ENCODE measurements around the gene MAG. TPM values are rescaled to one million over a fixed set of nuclear protein-coding genes. Genes with fewer than 3 reads are reported as not detected.

Gene MAG
- total RNA-seq, 1 donor from 2014 or later, result not detected

- Mint-ChIP-seq H3K4me3 (no peak overlapping the region), H3K9me3 (no peaks in the 10 kb centered on the region), H3K27ac (no peak overlapping the region), H3K36me3 (no peaks in the 10 kb centered on the region), H3K4me1 (peaks cover 7% of the 10 kb centered on the region), H3K27me3 (ENCODE audit: insufficient read depth, low read depth) (peaks cover 19% of the 10 kb centered on the region)
- H3K27me3 ChIP-seq, result no peaks in the 10 kb centered on the region
- no peak overlapping the region for H2AFZ ChIP-seq (replicated peaks)
- H3K9me3 ChIP-seq (ENCODE audit: low read depth), result no peaks in the 10 kb centered on the region
- no peak for DNase-seq (ENCODE audit: low spot score)
- H3K4me3 ChIP-seq, result no peak overlapping the region
- H3F3A ChIP-seq (ENCODE audit: low read depth), result no peaks in the 10 kb centered on the region
- no peak overlapping the region for H3K4me2 ChIP-seq
- peaks cover 8% of the 10 kb centered on the region for H3K4me1 ChIP-seq
- H3K79me2 ChIP-seq (ENCODE audit: low read depth), result no peaks in the 10 kb centered on the region
- H3K36me3 ChIP-seq, result no peaks in the 10 kb centered on the region
- H3K9ac ChIP-seq, result no peak overlapping the region
- TF ChIP-seq EZH2phosphoT487 (IDR thresholded peaks at IDR 0.05), result no peak
- no peak for TF ChIP-seq CTCF (IDR thresholded peaks at IDR 0.05)
- no peak for TF ChIP-seq EZH2 (IDR thresholded peaks at IDR 0.05)
- no peaks in the 10 kb centered on the region for H4K20me1 ChIP-seq (ENCODE audit: low read depth)
- no peak overlapping the region for H3K27ac ChIP-seq
Measured at GRCh38 chr19:35287713-35288112, 4.2 kb upstream of the MAG start.

GRCh38 chr19:35288331-35288730 is 3.6 kb upstream of the MAG start:
- Histone ChIP-seq H3K27ac (no peak overlapping the region), H3K79me2 (ENCODE audit: low read depth) (no peaks in the 10 kb centered on the region), H3K27me3 (no peaks in the 10 kb centered on the region), H4K20me1 (ENCODE audit: low read depth) (no peaks in the 10 kb centered on the region), H3K36me3 (no peaks in the 10 kb centered on the region), H3K9me3 (ENCODE audit: low read depth) (no peaks in the 10 kb centered on the region), H2AFZ (replicated peaks) (no peak overlapping the region), H3K4me2 (no peak overlapping the region), H3K4me1 (peaks cover 8% of the 10 kb centered on the region), H3K4me3 (no peak overlapping the region), H3K9ac (no peak overlapping the region), H3F3A (ENCODE audit: low read depth) (no peaks in the 10 kb centered on the region)
- Mint-ChIP-seq H3K4me1 (peaks cover 7% of the 10 kb centered on the region), H3K9me3 (no peaks in the 10 kb centered on the region), H3K4me3 (no peak overlapping the region), H3K27ac (no peak overlapping the region), H3K36me3 (no peaks in the 10 kb centered on the region), H3K27me3 (ENCODE audit: insufficient read depth, low read depth) (peaks cover 13% of the 10 kb centered on the region)
- TF ChIP-seq EZH2 (IDR thresholded peaks at IDR 0.05) (no peak), EZH2phosphoT487 (IDR thresholded peaks at IDR 0.05) (no peak), CTCF (IDR thresholded peaks at IDR 0.05) (no peak)
- no peak for DNase-seq (ENCODE audit: low spot score)

GRCh38 chr19:35288906-35289305 is 3.1 kb upstream of the MAG start:
- Mint-ChIP-seq H3K9me3 (no peaks in the 10 kb centered on the region), H3K4me1 (peaks cover 7% of the 10 kb centered on the region), H3K27ac (no peak overlapping the region), H3K27me3 (ENCODE audit: insufficient read depth, low read depth) (peaks cover 12% of the 10 kb centered on the region), H3K36me3 (no peaks in the 10 kb centered on the region), H3K4me3 (no peak overlapping the region)
- no peaks in the 10 kb centered on the region for H3K79me2 ChIP-seq (ENCODE audit: low read depth)
- no peak for TF ChIP-seq EZH2phosphoT487 (IDR thresholded peaks at IDR 0.05)
- no peak for TF ChIP-seq EZH2 (IDR thresholded peaks at IDR 0.05)
- TF ChIP-seq CTCF (IDR thresholded peaks at IDR 0.05), result no peak
- no peaks in the 10 kb centered on the region for H3K9me3 ChIP-seq (ENCODE audit: low read depth)
- H3K4me1 ChIP-seq, result peaks cover 8% of the 10 kb centered on the region
- no peak for DNase-seq (ENCODE audit: low spot score)
- H3K27me3 ChIP-seq, result no peaks in the 10 kb centered on the region
- no peak overlapping the region for H2AFZ ChIP-seq (replicated peaks)
- H3K4me3 ChIP-seq, result no peak overlapping the region
- no peak overlapping the region for H3K27ac ChIP-seq
- H3K4me2 ChIP-seq, result no peak overlapping the region
- no peak overlapping the region for H3K9ac ChIP-seq
- H3K36me3 ChIP-seq, result no peaks in the 10 kb centered on the region
- H3F3A ChIP-seq (ENCODE audit: low read depth), result no peaks in the 10 kb centered on the region
- no peaks in the 10 kb centered on the region for H4K20me1 ChIP-seq (ENCODE audit: low read depth)
